ENCODE data around the gene GPR101. TPM values are rescaled to one million over a fixed set of nuclear protein-coding genes. Genes with fewer than 3 reads are reported as not detected.

Gene GPR101
- total and polyA plus RNA-seq, 2 experiments from 2014 or later: not detected

DNA sequence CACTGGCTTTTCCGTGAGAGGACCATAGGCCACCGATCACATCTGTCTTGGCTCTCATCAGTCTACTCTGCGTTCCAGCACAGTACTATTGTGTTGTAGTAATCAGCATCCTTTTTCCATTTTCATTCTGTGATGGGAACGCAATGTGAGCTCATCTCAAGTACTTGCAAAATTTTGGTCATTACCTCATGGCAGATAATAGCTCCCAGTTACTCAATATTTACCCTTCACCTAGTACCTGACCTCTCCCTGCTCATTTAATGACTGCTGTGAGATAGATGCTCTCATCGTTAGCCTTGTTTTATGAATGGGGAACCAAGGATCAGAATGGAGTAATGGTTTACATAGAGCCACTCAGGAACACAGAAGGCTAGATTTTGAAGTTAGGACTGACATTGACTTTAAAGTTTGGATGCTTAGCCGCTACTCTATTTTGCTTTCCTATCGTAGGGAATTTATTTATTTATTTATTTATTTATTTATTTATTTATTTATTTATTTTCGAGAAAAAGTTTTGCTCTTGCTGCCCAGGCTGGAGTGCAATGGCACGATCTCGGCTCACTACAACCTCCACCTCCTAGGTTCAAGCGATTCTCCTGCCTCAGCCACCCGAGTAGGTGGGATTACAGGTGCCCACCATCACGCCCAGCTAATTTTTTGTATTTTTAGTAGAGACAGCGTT is 6.5 kb upstream of the GPR101 start:
- no peak overlapping the region for H2AFZ ChIP-seq
- no peaks in the 10 kb centered on the region for H3K9me3 ChIP-seq (ENCODE audit: low read depth)
- H4K20me1 ChIP-seq (ENCODE audit: insufficient read depth): no peaks in the 10 kb centered on the region
- no peak overlapping the region for H3K27ac ChIP-seq
- TF ChIP-seq EZH2 (IDR thresholded peaks at IDR 0.05; ENCODE audit: insufficient read depth, poor library complexity, severe bottlenecking) (no peak), EZH2phosphoT487 (IDR thresholded peaks at IDR 0.05; ENCODE audit: insufficient read depth, low read depth) (no peak)
- H3K4me2 ChIP-seq (ENCODE audit: unreplicated experiment): no peak overlapping the region
- no peaks in the 10 kb centered on the region for H3K27me3 ChIP-seq (replicated peaks; ENCODE audit: insufficient read depth)
- no peaks in the 10 kb centered on the region for H3F3A ChIP-seq (ENCODE audit: insufficient read depth)
- no peak overlapping the region for H3K4me3 ChIP-seq
- 55% methylated on average over 14 of the region's 14 CpGs for WGBS, 2 experiments (ENCODE audit: low coverage in 1 of 2, low lambda C conversion rate in 2 of 2, missing lambda C conversion rate in 2 of 2)
- H3K79me2 ChIP-seq (ENCODE audit: insufficient read depth): no peaks in the 10 kb centered on the region
- no peaks in the 10 kb centered on the region for H3K4me1 ChIP-seq (ENCODE audit: insufficient read depth)
- no peak for DNase-seq
- in situ Hi-C loops (cut with MboI): no loop called here
- H3K9ac ChIP-seq: no peak overlapping the region
- no peaks in the 10 kb centered on the region for H3K9me2 ChIP-seq (ENCODE audit: insufficient read depth)
- no peaks in the 10 kb centered on the region for H3K36me3 ChIP-seq (ENCODE audit: low read depth)

DNA sequence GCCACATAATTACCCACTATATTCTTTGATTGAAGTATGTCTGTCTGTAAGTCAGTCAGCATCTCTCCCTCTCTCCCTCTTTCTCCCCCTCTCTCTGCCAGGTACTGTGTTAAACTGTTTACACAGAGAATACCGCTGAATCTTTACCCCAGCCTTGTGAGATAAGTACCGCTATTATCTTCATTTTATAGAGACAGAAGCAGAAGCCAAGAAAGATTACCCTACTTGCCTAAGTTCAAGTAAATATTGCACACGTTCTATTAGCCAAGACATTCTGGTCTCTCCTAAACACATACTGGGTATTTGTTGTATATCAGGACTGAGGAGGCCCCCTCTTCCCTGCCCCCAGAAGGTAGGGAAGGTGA is 695 bp upstream of the GPR101 start:
- in situ Hi-C loops (cut with MboI): no loop called here

GRCh38 chrX:137032841-137033773 is 688 bp downstream of the GPR101 start:
- 6 to 10% methylated on average over 14 to 30 of the region's 34 CpGs for WGBS, 2 experiments (ENCODE audit: low coverage in 1 of 2, low lambda C conversion rate in 2 of 2, missing lambda C conversion rate in 2 of 2)
- in situ Hi-C loops (cut with MboI): no loop called here
- Histone ChIP-seq H3K4me1 (ENCODE audit: insufficient read depth) (no peaks in the 10 kb centered on the region), H3K9ac (no peak overlapping the region), H3K27me3 (replicated peaks; ENCODE audit: insufficient read depth) (peaks cover 23% of the 10 kb centered on the region), H3K4me2 (ENCODE audit: unreplicated experiment) (no peak overlapping the region), H4K20me1 (ENCODE audit: insufficient read depth) (no peaks in the 10 kb centered on the region), H3K9me3 (ENCODE audit: low read depth) (no peaks in the 10 kb centered on the region), H2AFZ (no peak overlapping the region), H3F3A (ENCODE audit: insufficient read depth) (no peaks in the 10 kb centered on the region), H3K4me3 (no peak overlapping the region), H3K9me2 (ENCODE audit: insufficient read depth) (no peaks in the 10 kb centered on the region), H3K79me2 (ENCODE audit: insufficient read depth) (no peaks in the 10 kb centered on the region), H3K36me3 (ENCODE audit: low read depth) (no peaks in the 10 kb centered on the region), H3K27ac (no peak overlapping the region)
- TF ChIP-seq EZH2phosphoT487 (IDR thresholded peaks at IDR 0.05; ENCODE audit: insufficient read depth, low read depth): 0 out of 2 replicates have a peak, but pooled peaks have one; percentile 19
- TF ChIP-seq EZH2 (IDR thresholded peaks at IDR 0.05; ENCODE audit: insufficient read depth, poor library complexity, severe bottlenecking): peak; percentile 58
- no peak for DNase-seq

More for the DNA sequence above, 695 bp upstream of the GPR101 start:
- peaks cover 23% of the 10 kb centered on the region for H3K27me3 ChIP-seq (replicated peaks; ENCODE audit: insufficient read depth)
- H3K27ac ChIP-seq: no peak overlapping the region
- H3K9me2 ChIP-seq (ENCODE audit: insufficient read depth): no peaks in the 10 kb centered on the region
- no peaks in the 10 kb centered on the region for H4K20me1 ChIP-seq (ENCODE audit: insufficient read depth)
- no peak overlapping the region for H2AFZ ChIP-seq
- no peaks in the 10 kb centered on the region for H3K9me3 ChIP-seq (ENCODE audit: low read depth)
- H3K4me2 ChIP-seq (ENCODE audit: unreplicated experiment): no peak overlapping the region
- no peak overlapping the region for H3K9ac ChIP-seq
- no peak for DNase-seq
- 2 to 3% methylated on average over 3 of the region's 3 CpGs for whole genome bisulfite sequencing, 2 experiments (ENCODE audit: low coverage in 1 of 2, low lambda C conversion rate in 2 of 2, missing lambda C conversion rate in 2 of 2)
- no peaks in the 10 kb centered on the region for H3K79me2 ChIP-seq (ENCODE audit: insufficient read depth)
- no peaks in the 10 kb centered on the region for H3F3A ChIP-seq (ENCODE audit: insufficient read depth)
- no peaks in the 10 kb centered on the region for H3K4me1 ChIP-seq (ENCODE audit: insufficient read depth)
- TF ChIP-seq EZH2phosphoT487 (IDR thresholded peaks at IDR 0.05; ENCODE audit: insufficient read depth, low read depth): no peak
- peak; percentile 41 for TF ChIP-seq EZH2 (IDR thresholded peaks at IDR 0.05; ENCODE audit: insufficient read depth, poor library complexity, severe bottlenecking)
- no peaks in the 10 kb centered on the region for H3K36me3 ChIP-seq (ENCODE audit: low read depth)
- H3K4me3 ChIP-seq: no peak overlapping the region

DNA sequence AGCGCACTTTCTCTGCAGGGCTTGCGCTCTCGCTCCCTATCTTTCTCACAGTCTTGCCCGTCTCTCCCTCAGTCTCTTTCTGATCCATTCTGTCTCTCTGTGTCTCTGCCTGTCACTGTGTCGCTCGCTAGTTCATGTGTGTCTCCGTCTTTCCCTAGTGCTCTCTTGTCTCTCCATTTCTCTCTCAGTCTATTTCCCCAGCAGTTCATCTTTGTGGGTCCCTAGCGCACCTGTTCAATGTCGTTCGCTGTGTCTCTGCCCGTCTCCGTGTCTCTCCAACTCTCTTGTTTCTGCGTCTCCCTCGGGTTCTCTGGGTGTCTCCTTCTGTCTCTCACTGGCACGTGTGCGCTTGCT is 1.5 kb downstream of the GPR101 start:
- H2AFZ ChIP-seq: peak overlapping the region; percentile 83
- H3K4me3 ChIP-seq: peak overlapping the region; percentile 72
- H3K27ac ChIP-seq: no peak overlapping the region
- no peak overlapping the region for H3K9ac ChIP-seq
- no peak for DNase-seq
- no peaks in the 10 kb centered on the region for H3K79me2 ChIP-seq (ENCODE audit: insufficient read depth)
- WGBS, 2 experiments (ENCODE audit: low coverage in 1 of 2, low lambda C conversion rate in 2 of 2, missing lambda C conversion rate in 2 of 2): 0% methylated on average over 3 to 16 of the region's 16 CpGs
- peak; percentile 66 for TF ChIP-seq EZH2 (IDR thresholded peaks at IDR 0.05; ENCODE audit: insufficient read depth, poor library complexity, severe bottlenecking)
- TF ChIP-seq EZH2phosphoT487 (IDR thresholded peaks at IDR 0.05; ENCODE audit: insufficient read depth, low read depth): no peak
- in situ Hi-C loops (cut with MboI): no loop called here
- H3K4me1 ChIP-seq (ENCODE audit: insufficient read depth): no peaks in the 10 kb centered on the region
- peak overlapping the region; percentile 85 for H3K4me2 ChIP-seq (ENCODE audit: unreplicated experiment)
- H3F3A ChIP-seq (ENCODE audit: insufficient read depth): no peaks in the 10 kb centered on the region
- no peaks in the 10 kb centered on the region for H3K9me2 ChIP-seq (ENCODE audit: insufficient read depth)
- H3K27me3 ChIP-seq (replicated peaks; ENCODE audit: insufficient read depth): peaks cover 23% of the 10 kb centered on the region
- no peaks in the 10 kb centered on the region for H3K36me3 ChIP-seq (ENCODE audit: low read depth)
- H3K9me3 ChIP-seq (ENCODE audit: low read depth): no peaks in the 10 kb centered on the region
- H4K20me1 ChIP-seq (ENCODE audit: insufficient read depth): no peaks in the 10 kb centered on the region

Measured in GM23248 (cell line).